Cardiac septum (tissue), 1 donor: ENCODE results near the gene ZNF830. TPM values are rescaled to one million over a fixed set of nuclear protein-coding genes. Genes with fewer than 3 reads are reported as not detected.

Experiments
- total RNA-seq: library from RNA; stranded (reverse); fragmentation: NEBNext Ultra II Directional; extraction: Animal tissue kit (Norgen Biotek cat#: 25700); gene quantifications from one replicate; pipeline ENCODE4 v1.2.1, GENCODE V29; 2021
- donor health status: DM: no; HTN: no; CAD: no.

ZNF830 gene
- total RNA-seq, 1 donor from 2014 or later = 8.7 TPM

Other genes starting within 250 kb of the ZNF830 start
- gene CCT6B, start 80 bp upstream of the ZNF830 start, total RNA-seq = 2.2 TPM
- 20.1 TPM for gene LIG3, start 19.0 kb downstream of the ZNF830 start, total RNA-seq
- 15.5 TPM for gene RFFL, start 102.2 kb downstream of the ZNF830 start, total RNA-seq
- gene RAD51D, start 158.3 kb downstream of the ZNF830 start, total RNA-seq = 6.5 TPM
- not detected for gene FNDC8, start 160.1 kb downstream of the ZNF830 start, total RNA-seq
- gene NLE1, start 180.8 kb downstream of the ZNF830 start, total RNA-seq = 3.8 TPM
- 259 TPM for gene UNC45B, start 186.3 kb downstream of the ZNF830 start, total RNA-seq
- not detected for gene SLC35G3, start 232.9 kb downstream of the ZNF830 start, total RNA-seq